ENCODE data around the gene FSD2.

Gene FSD2, protein sequence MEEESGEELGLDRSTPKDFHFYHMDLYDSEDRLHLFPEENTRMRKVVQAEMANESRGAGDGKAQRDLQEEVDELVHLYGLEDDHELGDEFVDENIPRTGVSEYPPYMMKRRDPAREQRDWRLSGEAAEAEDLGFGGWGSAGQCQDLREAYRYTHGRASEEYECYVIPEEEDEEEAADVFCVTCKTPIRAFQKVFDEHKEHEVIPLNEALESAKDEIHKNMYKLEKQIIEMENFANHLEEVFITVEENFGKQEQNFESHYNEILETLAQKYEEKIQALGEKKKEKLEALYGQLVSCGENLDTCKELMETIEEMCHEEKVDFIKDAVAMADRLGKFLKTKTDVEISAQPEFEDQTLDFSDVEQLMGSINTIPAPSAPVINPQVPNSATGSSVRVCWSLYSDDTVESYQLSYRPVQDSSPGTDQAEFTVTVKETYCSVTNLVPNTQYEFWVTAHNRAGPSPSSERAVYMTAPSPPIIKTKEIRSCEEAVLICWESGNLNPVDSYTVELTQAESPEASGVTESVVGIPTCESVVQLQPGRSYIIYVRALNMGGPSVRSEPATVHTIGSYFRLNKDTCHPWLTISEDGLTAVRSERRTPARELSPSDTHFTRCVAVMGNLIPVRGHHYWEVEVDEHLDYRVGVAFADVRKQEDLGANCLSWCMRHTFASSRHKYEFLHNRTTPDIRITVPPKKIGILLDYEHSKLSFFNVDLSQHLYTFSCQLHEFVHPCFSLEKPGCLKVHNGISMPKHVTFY

DNA sequence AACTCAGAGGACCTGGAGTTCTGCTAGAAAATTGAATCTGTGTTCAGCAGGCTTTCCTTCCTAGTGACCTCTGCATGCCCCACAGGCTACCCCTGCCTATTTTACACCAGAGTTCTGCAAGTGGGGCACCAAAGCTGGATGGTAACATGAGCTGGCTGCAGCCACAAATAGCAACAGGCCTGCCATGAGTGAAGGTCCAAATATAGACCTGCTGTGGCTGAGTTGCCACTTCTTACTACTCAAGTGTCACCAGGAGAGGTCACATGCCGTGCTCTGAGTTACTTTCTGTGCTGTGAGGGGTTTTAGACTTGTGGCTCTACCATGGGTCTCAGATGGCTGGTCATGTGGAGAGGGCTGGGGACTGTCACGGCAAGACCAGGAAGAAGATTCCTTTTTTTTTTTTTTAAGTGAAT, at the start of gene FSD2:
TSS of gene FSD2 (minus strand) at position 76 of the 413 bp plus-strand sequence. CDS start 18,679 bp downstream, outside the sequence.
- no peak for DNase-seq (ENCODE audit: low read depth)

- no peak for DNase-seq (ENCODE audit: low read depth)
Observed at GRCh38 chr15:82854554-82854953, 48.7 kb upstream of the FSD2 start.

DNA sequence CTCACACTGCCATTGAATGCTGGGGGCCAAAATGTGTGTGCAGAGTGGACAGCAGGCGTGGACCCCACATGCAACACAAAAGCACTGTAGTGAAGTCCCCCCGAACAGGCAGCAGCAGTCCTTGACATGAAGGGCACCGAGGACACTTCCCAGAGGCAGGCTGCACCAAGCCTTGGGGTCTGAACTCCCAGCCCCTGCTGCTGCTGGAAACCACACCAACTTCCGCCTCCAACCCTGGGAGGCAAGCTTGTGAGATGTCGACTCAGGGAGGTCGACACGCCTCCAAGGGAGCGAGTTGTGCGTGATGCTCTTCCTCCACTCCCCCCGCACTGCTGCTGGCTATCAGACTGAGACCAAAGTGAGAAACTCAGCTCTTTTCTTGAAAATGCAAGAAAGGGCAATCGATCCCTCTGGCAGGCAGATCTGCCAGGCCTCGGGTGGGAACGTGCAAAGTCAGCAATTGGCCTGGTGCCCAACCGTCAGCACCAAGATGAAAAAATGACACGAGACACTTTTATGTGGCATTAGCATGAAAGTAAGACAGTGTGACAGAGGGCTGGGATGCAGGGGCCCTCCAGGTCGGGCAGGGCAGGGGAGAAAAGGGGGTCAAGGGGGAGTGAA, 47.2 kb upstream of the FSD2 start:
- DNase-seq (ENCODE audit: low read depth): no peak

GRCh38 chr15:82851981-82852511, 46.2 kb upstream of the FSD2 start:
- DNase-seq (ENCODE audit: low read depth): no peak

- DNase-seq (ENCODE audit: low read depth): no peak
Observed at GRCh38 chr15:82851306-82851850, 45.5 kb upstream of the FSD2 start.

DNA sequence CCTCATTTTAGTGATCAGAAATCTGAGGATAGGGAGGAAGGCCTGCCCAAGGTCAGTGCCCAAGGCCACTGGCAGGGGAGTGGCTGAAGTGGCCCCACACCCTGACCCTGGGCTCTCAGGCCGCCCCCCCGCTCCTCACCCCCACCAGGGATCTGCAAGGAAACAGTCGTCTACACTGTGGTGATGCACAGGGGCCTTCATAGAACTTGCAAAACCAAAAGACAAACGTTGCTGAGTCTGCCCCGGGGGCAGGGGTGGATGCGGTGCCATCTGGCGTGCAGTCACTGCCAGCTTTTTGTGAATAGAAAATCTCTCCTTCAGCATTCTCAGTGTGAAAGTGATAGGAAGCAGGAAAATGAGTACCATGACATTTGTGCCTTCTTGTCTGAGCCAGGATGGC, 44.9 kb upstream of the FSD2 start:
- DNase-seq (ENCODE audit: low read depth): no peak

GRCh38 chr15:82849556-82850512, 44.0 kb upstream of the FSD2 start:
- DNase-seq (ENCODE audit: low read depth): peak; percentile 34

GRCh38 chr15:82848241-82848993, 42.5 kb upstream of the FSD2 start:
- no peak for DNase-seq (ENCODE audit: low read depth)

DNA sequence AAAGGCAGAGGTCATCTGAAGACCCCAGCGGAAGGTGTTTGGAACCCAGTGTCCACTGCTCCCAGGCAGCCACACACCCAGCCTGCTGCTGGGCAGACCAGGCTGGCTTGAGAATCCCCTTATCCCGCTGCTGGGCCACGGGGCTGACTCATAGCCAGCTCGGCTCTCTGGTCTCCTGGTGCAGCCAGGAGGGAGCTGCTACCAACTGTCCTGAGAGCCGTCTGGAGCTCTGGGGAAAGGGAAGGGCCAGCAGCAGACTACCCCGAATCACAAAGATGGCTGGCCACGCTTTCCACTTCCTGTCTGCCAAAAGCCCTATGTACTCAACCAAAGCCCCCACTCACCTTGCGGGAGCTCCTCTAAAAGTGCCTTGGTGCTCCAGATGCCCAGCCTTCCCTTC, 41.8 kb upstream of the FSD2 start:
- DNase-seq (ENCODE audit: low read depth): no peak

GRCh38 chr15:82846621-82847020, 40.8 kb upstream of the FSD2 start:
- DNase-seq (ENCODE audit: low read depth): no peak

DNA sequence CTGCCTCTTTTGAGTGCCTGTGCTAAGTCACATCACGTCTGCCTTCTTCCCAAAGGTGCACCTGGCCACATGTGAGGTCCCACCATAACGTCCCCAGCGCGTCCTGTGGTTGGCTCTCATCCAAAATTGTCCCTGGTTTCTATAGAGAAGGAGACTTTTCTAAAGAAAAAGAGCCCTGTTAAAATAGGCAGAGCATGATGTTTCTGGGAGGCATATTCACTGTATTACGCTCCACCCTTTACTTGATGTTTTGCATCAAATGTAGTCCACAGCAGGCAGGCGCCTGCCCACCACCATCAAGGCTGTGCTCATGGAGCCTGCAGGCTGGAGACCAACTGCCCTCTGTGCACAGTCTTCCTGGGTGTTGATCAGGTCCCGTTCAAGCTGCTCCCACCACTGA, 39.8 kb upstream of the FSD2 start:
- DNase-seq (ENCODE audit: low read depth): no peak

DNA sequence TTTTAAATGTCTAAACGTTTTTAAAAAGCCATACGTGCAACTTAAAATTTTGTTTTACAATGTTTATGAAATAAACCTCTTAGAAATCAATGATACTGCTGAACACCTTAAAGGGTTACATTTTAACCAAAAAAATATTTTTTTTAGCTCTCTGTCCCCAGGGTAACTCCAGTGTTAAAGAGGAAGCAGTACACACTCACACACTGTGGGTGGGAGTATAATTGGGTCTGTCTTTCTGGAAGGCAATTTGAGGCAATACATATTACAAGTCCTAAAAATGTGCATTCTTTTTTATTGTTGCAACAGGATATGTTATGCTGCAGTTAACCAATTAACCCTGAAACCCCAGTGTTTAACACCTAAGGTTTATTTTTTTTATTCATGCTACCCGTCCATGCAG, 37.7 kb upstream of the FSD2 start:
- no peak for DNase-seq (ENCODE audit: low read depth)

- no peak for DNase-seq (ENCODE audit: low read depth)
Observed at GRCh38 chr15:82840166-82840565, 34.3 kb upstream of the FSD2 start.

DNA sequence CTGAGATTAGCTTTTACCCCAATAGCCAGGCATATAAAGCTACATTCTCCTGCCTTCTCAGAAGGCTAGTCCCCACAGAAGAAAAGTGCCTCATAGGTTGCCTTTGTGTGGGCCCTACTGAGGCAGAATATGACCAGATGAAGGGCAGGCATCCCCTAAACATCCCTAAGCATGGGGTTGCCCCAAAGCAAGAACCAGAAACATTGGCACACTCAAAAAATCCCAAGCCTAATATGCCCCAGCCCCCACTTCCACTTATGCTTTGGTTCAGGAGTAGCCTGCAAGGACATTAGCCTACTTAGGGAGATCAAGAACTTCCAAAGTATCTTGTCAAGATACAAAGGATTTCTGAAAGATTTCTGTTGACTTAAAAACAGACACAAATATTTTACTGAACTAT, 33.3 kb upstream of the FSD2 start:
- no peak for DNase-seq (ENCODE audit: low read depth)

DNA sequence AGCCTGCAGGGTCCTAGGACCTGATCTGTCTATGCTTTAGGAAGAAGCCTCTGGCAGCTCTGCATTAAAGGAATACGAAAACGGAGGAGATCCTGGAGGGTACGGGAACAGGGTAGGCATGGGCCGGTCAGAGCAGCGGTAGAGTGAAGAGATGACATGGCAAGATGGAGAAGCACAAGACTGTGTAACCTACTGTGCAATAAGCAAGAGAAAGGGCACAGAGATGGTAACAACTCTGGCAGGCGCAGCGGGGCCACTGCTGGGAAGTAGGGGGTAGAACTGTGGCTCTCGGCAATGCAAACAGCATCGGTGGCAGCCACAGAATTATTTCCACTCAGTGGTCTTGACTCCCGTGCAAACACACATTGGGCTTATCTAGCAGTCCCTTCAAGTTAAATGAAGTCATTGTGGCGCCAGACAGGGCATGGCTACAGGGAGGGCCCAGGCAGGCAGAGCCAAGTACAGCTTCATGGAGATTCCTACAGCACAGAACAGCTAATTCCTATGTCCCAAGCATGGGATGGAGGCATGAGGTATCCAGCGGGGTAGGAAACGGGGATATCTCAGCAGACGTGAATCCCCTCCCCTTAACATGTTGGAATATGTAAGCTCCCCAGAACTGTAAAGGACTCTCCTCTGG, 32.3 kb upstream of the FSD2 start:
- no peak for DNase-seq (ENCODE audit: low read depth)

GRCh38 chr15:82835391-82835917, 29.6 kb upstream of the FSD2 start:
- DNase-seq (ENCODE audit: low read depth): no peak

- no peak for DNase-seq (ENCODE audit: low read depth)
Observed at GRCh38 chr15:82833362-82833682, 27.5 kb upstream of the FSD2 start.

GRCh38 chr15:82832601-82833361, 26.9 kb upstream of the FSD2 start:
- DNase-seq (ENCODE audit: low read depth): no peak
